ENCODE data around the gene SEMA4B.
A peak's percentile ranks its signal among the peaks of the same experiment; 100 is the strongest.

Gene SEMA4B

DNA sequence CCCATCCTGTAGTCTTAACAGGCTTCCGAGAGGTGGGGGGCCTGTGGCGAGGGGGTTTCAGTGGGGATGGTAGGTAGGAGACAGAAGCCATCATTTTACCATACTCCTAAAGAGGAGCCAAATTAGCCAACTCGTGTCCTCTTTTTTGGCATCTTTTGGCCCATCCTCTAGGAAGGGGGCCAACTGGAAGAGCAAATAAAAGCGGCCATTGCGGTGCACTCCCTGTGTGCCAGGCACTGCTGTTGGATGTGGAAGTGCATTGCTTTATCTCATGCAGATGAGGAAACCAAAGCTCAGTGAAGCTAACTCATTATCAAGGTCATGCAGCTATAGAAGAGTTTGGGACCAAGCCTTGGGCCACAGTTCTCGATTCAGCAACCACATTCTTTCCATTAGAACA is 6.1 kb downstream of the SEMA4B start:
- no peak for DNase-seq

DNA sequence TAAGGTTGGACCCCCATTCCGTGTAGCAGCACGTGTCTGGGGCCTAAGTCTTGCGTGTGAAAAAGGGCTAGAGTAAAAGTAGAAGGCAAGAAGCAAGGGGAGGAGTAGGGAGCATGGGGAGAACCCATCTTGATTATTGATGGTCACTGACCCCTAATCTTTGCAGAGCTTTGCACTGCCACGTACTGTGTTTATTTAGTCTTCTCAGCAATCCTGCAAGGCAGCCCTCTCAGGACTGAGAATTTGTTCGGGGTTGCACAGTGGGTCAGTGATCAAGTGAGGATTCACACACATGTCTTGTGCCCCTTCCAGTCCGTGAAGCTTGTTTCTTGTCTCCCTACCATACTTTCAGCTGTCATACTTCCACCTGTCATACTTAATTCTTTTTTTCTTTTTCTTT is 7.2 kb downstream of the SEMA4B start:
- DNase-seq, result no peak

DNA sequence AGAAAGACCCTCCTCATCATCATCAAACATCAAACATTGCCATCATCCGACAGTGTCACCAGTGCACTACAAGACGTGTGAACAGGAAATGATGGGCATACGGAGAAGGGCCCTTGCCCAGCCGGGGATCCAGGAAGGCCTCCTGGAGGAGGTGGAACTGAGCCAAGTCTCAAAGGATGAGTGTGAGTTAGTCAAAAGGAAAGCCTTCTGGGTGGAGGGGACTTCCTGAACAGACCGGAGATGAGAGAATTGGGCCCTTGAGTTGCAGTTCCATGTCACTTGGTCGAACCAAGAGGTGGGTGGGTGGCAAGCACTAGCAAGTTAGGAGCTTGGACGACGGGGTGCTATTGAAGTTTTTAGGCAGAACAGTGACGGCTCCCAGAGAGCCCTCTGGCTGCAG is 8.5 kb downstream of the SEMA4B start:
- DNase-seq, result no peak

DNA sequence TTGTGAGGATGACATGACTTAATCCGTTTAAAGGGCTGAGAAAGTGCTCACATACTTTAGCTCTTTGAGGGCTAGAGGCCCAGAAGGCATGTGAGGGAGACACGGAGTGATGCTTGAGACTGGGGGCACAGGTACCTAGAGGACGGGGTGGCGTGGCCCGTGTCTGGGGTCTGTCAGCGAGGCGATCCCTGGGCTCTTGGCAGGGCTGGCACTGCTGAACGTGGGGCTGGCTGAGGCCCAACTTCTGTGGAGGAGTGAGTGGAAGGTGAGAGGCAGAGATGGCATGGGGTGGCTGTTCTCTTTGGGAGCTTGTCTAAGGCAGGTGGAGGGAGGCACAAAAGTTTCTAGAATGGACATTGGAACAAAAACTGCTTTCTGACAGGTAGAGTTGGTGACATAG is 9.5 kb downstream of the SEMA4B start:
- no peak for DNase-seq

DNA sequence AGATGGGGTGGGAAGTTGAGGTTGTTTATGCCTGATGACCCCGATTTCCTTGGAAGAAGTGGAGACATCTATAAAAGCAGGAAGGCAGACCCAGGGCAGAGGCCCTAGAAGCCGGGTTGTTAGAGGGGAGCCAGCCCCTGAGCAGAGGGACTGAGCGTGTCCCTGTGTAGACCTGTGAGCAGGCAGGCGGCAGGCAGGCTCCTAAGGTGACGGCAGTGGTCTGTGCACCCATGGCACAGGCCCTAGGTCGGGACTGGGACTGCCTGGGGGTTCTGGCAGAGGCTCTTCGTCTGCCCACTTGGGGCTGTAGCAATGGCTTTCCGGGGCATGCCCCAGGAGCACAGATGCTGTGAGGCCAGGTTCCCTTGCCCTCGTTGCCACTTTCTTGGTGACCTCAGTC is 9.9 kb downstream of the SEMA4B start:
- DNase-seq, result no peak

DNA sequence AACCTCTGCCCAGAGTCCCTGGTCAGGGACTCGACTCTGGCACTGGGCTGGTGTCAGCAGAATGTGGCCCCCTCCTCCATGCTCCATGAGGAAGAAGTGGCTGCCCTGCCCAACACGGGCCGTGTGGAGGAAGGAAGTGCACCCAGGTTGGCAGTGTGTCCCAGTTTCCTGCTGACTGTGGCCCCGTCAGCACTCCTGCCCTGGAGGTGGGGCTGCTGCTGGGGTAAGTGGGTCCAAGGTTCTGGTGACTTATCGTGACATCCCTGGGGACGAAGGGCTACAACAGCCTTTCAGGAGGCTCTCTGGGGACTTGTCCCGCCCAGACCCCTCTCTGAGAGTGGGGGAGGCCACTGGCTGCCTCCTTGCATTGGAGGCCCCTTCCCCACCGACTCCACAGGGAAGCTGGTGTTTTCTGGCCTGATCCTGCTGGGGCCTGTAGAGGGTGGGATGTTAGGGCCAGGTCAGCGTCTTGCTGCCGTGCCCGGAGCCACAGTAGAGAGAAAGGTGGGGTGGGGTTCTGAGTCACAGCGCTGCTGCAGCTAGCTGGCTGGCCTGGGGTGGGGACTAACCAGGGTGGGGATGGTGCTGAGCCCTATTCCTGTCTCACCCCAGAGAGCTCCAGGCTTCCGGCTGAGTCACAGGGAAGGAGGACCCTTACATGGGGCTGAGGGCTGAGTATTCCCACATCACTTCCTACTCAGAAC is 10.5 kb downstream of the SEMA4B start:
- no peak for DNase-seq

DNA sequence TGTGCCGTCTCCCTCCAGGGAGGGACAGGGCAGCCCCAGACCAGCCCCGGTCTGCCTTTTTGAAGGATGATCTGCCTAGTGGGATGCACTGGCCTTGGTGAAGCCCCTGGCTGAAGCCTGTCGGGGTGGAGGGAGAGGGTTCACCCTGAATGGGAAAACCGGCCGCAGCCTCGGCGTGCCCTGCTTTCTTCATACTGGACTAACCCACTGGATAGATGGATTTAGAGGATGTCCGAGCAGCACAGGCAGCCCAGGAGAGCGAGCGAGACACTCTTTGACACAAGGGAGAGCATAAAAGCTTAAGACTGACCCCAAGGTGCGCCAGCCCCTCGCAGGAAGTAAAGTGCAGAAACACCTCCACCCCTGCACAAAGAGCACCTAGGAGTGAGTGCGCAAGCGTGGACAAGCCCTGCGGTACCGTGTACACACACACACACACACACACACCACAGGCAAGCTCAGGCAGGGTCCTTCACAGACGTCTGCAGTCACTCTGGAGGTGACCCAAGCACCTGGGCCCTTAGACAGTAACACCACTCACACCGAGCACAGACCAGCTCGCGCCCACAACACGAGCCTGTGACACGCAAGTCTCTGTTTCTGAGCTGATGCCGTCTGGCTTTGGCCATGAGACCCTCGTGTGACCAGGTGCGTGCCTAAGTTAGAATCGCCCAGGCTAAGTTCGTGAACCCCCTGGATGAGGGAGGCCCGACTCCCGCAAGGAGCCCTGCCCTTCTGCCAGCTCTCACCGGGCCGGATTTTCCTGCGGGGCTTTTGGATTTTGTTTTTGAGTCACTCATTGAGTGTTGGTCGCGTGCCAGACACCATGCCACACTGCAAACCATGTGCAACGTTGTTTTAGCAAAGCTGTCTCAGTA is 11.3 kb downstream of the SEMA4B start:
- DNase-seq, result no peak

DNA sequence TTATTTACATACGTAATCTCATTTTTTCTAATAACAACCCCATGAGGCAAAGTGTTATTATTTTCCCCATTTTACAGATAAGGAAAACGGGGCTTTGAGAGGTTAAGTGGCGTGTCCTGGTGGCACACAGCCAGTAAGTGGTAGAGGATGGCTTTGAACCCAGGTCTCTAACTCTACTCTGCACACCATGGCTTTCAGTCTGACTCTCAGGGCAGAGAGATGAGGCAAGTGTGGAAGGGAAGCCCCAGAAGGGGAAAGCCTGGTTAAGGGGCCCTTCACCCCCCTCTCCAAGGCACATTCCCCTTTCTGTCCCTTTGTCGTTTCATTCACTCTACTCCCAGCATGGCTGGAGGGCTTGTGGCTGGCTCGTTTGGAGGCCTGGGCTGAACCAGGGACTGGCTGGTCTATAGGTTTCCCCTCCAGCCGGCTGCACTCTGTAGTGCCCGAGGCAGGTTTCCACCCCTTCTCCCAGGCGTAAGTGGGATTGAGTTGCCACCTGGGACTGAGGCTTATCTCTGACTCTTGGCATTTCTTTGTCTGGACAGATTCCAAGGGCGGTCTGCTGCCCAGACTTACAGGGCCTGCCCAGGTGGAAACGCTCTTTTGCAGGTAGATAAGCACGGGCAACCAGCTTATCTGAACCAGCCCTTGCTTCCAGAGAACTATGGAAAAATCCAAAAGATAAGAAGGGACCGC is 12.1 kb downstream of the SEMA4B start:
- DNase-seq, result no peak

DNA sequence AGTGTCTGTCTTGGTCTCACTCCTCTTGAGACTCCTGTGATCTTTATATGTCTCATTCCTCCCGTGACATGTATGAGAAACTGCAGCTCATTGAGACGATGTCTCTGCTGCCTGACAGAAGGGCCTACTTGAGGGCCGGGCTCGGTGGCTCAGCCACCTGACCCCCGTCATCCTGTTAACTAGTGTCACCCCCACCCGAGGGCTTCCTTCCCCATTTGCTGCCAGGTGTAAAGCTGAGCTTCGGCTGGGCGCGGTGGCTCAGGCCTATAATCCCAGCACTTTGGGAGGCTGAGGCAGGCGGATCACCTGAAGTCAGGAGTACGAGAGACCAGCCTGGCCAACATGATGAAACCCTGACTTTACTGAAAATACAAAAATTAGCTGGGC is 12.7 kb downstream of the SEMA4B start:
- no peak for DNase-seq

DNA sequence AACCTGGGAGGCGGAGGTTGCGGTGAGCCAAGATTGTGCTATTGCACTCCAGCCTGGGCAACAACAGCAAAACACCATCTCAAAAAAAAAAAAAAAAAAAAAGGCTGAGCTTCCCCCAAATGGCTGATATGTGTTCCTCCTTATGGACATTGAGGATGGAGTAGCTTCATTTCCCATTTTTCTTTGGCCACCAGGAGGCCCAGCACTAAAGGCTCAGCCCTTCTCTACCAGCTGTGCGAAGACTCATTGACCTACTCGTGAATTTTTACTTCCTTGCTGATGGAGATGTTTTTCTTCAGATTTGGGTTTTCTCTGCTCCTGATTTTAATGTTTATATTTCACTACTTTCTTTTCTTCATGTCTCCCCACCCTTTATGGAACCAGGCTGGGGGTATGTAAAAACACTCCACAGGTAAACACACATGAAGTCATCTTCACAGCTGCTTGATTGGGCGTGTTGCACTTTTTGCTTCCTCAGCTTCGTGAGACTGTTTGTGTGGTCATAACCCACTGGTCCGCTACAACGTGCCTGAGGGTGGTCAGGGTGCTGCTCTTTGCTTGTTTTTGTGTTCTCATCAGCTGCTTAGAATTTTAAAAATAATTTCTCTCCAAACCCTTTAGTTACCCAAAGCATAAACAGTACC is 13.5 kb downstream of the SEMA4B start:
- DNase-seq, result no peak

DNA sequence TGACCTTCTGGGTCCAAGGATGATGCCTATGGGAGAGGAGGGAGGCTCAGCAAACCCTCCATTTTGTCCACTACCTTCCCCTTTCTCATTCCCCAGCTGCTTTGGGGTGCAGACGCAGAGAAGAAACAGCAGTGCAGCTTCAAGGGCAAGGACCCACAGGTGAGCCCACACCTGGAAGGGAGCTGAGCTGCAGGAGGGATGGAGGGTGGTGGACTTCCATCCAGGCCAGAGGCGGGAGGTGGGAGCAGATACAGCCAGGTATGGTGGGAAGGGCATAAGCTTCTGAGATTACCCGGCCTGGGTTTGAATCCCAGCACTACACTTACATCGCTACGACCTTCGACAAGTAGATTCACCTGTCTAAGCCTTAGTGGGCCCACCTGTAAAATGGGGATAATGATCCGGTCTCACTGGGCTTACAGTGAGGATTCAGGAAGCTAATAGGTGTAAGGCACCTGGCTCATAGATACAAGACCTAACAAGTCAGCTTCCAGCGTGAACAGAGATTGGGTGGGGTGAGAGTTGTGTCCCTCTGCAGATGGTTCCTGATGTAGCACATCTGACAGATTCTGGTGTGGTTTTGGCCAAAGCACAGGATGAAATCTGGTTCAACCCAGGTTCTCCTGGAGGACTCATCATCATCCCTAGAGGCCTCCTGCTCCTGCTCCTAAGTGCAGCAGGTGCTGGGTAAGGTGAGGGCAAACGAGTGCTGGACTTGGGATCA is 16.7 kb downstream of the SEMA4B start:
- DNase-seq, result no peak

DNA sequence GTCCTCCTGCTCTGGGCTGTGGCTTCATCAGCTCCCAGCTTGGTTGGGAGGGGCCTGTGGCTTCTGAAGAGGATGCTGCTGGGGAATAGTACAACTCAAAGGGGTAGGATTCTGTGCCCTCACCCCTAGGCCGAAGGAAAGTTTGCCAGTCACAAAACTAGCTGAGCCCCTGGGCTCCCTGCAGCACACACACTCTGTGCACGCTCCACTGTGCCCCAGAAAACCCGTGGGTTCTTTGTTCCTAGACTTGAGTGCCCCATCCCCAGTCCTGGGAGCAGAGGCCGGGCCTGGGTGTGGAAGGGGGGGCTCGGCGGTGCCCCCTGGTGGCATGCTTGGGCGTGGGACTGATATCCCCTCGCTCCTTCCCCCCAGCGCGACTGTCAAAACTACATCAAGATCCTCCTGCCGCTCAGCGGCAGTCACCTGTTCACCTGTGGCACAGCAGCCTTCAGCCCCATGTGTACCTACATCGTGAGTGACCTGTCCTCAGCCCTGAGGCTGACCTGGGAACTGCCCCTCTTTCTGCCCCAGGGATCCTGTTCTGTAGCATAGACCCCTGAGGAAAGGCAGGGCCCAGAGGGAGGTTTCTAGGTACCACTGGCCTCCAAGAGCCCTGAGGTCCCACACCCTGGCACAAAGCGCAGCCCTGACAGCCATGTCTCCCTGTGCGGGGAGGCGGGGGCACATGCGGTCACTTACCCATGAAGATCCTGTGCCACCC is 18.5 kb downstream of the SEMA4B start:
- peak; percentile 5 for DNase-seq

DNA sequence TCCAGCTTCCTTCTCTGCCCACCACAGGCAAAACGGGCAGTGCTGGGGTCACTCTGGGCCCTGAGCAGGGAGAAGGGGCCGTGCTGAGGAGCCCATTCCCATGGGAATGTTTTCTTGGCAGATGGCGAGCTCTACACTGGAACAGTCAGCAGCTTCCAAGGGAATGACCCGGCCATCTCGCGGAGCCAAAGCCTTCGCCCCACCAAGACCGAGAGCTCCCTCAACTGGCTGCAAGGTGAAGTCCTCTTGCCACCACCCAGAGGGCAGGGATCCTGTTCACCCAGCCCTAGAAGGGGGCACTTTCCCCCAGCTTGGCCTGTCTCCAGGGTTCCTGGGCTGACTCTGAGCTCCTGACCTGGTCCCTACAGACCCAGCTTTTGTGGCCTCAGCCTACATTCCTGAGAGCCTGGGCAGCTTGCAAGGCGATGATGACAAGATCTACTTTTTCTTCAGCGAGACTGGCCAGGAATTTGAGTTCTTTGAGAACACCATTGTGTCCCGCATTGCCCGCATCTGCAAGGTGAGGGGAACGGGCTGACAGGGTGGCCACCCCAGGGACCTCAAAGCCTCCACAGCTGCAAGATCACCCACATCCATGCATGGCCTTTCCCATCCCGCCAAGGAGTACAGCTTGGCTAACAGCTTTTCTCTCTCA is 20.2 kb downstream of the SEMA4B start:
- DNase-seq, result peak; percentile 18

DNA sequence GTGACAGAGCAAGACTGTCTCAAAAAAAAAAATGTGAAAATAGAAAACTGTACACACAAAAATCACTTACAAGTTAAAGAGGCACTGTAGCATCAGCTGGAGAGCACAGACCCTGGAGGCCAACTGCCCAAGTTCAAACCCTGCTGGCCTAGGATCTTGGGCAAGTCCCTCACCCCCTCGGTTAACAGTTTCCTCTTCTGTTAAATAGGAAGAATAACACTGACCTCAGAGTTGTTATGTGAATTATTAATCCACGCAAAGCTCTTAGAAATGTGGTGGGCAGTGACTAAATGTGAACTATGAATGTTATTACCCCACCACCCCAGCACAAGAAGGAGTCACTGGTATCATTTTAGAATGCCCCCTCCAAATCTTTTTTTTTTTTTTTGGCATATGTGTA is 21.4 kb downstream of the SEMA4B start:
- no peak for DNase-seq

DNA sequence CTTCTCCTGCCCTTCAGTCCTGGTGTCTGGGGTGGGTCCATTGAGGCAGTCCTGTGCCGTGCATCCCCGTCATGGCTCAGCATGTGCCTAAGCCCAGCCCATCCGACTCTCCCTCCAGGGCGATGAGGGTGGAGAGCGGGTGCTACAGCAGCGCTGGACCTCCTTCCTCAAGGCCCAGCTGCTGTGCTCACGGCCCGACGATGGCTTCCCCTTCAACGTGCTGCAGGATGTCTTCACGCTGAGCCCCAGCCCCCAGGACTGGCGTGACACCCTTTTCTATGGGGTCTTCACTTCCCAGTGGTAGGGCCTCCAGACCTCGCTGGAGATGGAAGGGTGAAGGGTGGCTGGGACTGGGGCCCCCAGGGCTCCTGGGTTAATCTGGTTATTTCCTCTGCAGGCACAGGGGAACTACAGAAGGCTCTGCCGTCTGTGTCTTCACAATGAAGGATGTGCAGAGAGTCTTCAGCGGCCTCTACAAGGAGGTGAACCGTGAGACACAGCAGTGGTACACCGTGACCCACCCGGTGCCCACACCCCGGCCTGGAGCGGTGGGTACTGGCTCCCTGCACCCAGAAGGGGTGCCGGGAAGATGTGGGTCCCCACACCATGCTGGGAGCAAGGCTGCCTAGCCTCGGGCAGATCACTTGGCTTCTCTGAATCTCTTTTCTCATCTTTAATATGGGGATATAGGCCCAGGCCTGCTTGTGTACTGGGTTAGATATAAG is 22.5 kb downstream of the SEMA4B start:
- DNase-seq, result no peak

DNA sequence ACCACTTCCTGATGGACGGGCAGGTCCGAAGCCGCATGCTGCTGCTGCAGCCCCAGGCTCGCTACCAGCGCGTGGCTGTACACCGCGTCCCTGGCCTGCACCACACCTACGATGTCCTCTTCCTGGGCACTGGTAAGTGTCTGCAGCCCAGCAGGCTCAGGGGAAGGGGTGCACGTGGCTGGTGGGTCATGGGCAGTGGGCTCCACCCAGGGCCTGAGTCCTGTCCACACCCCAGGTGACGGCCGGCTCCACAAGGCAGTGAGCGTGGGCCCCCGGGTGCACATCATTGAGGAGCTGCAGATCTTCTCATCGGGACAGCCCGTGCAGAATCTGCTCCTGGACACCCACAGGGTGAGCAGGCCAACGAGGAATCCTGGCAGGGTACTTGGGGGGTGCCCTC is 23.9 kb downstream of the SEMA4B start:
- no peak for DNase-seq

DNA sequence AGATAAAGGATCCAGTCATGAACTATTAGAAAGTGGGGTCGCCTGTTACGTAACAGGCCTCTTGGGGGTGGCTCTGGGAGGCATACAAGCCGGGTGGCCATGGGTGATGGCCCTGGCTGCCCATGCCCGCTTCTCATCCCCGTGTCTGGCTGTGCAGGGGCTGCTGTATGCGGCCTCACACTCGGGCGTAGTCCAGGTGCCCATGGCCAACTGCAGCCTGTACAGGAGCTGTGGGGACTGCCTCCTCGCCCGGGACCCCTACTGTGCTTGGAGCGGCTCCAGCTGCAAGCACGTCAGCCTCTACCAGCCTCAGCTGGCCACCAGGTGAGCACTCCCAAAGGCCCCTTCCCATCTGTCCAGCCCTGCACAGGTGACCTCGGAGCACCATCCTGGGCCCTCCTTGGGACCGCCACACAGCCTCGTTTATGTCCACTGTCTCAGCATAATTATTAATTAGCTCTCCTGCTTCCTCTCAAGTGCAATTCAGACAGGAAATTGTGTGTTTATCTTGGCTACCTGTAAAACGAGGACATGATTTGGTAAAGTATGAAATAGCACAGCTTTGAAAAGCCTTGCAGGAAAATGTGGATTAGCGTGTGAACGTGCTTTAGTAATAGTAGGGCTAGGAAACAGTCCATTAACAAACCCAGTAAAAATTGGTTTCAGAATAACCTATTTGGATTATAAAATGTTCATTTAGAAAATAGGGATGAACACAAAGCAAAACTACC is 24.5 kb downstream of the SEMA4B start:
- DNase-seq, result no peak

DNA sequence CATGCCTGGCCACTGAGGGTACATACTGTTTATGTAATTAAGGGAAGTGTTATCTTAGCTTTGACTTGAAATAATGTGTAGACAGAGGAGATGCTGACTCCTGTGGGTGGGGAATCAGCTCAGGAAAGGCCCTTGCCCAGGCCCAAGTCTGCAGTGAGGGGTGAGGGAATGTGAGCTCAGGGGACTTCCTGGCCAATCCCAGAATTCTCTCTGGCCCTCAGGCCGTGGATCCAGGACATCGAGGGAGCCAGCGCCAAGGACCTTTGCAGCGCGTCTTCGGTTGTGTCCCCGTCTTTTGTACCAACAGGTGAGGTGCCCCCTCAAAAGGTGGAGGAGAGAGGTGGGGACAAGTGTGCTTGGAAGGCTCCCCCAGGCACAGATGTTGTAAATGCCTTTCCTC is 26.2 kb downstream of the SEMA4B start:
- no peak for DNase-seq

DNA sequence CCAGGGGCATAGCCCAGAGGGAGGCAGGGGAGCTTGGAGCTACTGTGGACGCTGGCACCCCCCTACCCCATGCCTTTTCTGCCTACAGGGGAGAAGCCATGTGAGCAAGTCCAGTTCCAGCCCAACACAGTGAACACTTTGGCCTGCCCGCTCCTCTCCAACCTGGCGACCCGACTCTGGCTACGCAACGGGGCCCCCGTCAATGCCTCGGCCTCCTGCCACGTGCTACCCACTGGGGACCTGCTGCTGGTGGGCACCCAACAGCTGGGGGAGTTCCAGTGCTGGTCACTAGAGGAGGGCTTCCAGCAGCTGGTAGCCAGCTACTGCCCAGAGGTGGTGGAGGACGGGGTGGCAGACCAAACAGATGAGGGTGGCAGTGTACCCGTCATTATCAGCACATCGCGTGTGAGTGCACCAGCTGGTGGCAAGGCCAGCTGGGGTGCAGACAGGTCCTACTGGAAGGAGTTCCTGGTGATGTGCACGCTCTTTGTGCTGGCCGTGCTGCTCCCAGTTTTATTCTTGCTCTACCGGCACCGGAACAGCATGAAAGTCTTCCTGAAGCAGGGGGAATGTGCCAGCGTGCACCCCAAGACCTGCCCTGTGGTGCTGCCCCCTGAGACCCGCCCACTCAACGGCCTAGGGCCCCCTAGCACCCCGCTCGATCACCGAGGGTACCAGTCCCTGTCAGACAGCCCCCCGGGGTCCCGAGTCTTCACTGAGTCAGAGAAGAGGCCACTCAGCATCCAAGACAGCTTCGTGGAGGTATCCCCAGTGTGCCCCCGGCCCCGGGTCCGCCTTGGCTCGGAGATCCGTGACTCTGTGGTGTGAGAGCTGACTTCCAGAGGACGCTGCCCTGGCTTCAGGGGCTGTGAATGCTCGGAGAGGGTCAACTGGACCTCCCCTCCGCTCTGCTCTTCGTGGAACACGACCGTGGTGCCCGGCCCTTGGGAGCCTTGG is 27.0 kb downstream of the SEMA4B start:
- no peak for DNase-seq

Measured in DMS 273 treated with DMSO at 0.1 percent for 48 hours (cell line).